HG03558 (cell line): ENCODE measurements around the gene RASL10B.

Experiments
- ATAC-seq: cut with Tn5 transposase; IDR thresholded peaks from one replicate; pipeline ENCODE4 v1.9.1; 2021; ENCODE audit warnings: moderate number of reproducible peaks; ENCODE audit not compliant: unreplicated experiment; ENCODE audit errors: extremely low read depth

Gene RASL10B

DNA sequence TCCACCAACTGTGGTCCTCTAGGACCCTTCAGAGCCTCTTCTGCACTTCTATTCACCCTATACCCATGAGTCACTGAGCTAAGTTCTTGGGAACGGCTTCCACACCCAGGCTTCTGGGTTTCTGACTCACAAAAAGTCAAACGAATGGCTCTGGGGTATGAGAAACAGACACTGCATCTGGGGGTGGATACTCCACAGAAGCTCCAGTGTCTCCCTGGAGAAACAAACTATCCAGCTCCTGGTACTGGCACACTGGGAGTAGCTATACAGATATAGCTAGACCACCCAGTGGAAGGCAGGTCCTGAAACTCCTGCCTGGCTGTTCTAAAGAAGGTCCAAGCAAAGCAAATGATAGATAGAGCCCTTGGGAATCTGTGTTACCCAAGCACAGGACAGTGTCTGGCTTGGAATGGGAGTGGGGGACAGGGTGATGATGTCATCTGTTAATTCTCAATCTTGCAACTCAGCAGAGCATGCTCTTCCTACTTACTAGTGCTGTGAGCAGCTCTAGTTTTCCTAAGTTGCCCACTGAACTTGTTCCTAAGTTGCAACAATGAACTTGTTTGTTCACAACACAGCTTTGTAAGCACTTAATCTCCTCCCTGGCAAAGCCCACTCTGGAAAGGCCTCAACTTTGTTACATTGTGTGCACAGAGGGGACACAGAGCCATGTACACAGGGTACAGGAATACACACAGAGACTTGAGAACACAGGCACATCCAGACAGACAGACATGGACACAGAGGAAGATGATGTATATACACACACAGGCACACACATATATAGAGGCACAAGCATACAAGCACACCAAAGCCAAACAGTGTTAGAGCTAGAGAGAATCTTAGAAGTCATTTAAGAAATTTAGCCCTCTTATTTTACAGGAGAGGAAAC is 57.3 kb downstream of the RASL10B start:
- ATAC-seq: no peak

- no peak for ATAC-seq
Measured at GRCh38 chr17:35790841-35791240, 59.4 kb downstream of the RASL10B start.

- no peak for ATAC-seq
Measured at GRCh38 chr17:35791681-35792350, 60.4 kb downstream of the RASL10B start.
